HG03520 (cell line): Measurements from ENCODE around the gene MTX3.

Experiments used
- ATAC-seq: cut with Tn5 transposase; IDR thresholded peaks from one replicate; pipeline ENCODE4 v1.9.1; 2021; ENCODE audit warnings: mild to moderate bottlenecking, moderate library complexity; ENCODE audit not compliant: unreplicated experiment

The MTX3 gene

DNA sequence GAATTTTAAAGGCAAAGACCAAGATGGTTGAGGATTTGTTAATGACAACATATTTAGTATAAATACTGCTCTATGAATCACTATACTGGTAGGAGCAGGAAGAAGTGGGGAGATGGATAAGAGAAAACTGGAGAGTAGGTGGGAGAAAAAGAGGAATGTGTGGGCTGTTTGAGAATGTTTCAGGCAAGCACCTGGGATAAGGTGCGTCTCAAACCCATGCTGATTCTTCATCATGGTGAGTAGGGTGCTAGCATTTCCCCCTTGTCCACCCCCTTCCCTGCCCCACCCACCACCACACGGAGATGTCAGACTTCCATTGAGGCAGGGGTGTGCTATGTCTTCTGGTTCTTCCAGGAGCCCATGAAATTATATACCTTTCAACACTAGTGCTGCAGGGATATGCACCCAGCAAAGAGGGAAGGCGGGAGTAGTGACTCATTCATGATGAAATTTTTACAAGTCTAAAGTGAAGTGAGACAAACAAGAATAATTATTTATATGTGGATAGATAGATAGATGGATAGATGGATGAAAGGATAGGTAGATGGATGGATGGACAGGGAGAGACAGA is 54.3 kb downstream of the MTX3 start:
- ATAC-seq: no peak

DNA sequence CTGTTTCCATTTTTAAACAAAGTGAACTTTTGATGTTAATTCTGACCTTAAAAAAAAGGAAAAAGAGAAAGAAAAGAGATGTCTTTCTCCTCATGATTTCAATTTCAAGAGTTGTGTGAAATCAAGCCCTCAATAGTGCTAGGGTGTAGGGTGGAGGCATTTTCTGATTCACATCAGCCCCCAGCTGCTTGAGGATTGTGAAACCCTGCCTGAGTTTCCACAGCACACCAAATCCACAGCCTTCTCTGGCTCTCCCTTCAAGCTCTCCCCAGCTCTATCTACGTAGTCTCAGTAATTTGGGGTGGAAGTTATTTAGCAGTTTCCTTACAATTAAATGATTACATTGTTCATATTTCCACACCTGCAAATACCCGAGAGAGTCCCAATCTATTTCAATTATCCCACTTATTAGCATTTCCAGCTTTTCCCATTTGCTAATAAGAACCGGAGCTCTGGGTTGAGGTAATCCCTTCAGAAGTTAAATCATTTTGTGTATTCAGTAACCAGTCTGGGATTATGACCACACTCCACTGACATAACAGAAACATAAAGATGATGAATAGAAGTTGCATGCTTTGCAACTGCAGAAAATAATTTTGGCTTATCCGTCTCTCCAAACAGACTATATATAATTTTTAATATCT is 54.9 kb downstream of the MTX3 start:
- no peak for ATAC-seq

GRCh38 chr5:79934681-79935080 is 56.4 kb downstream of the MTX3 start:
- no peak for ATAC-seq

DNA sequence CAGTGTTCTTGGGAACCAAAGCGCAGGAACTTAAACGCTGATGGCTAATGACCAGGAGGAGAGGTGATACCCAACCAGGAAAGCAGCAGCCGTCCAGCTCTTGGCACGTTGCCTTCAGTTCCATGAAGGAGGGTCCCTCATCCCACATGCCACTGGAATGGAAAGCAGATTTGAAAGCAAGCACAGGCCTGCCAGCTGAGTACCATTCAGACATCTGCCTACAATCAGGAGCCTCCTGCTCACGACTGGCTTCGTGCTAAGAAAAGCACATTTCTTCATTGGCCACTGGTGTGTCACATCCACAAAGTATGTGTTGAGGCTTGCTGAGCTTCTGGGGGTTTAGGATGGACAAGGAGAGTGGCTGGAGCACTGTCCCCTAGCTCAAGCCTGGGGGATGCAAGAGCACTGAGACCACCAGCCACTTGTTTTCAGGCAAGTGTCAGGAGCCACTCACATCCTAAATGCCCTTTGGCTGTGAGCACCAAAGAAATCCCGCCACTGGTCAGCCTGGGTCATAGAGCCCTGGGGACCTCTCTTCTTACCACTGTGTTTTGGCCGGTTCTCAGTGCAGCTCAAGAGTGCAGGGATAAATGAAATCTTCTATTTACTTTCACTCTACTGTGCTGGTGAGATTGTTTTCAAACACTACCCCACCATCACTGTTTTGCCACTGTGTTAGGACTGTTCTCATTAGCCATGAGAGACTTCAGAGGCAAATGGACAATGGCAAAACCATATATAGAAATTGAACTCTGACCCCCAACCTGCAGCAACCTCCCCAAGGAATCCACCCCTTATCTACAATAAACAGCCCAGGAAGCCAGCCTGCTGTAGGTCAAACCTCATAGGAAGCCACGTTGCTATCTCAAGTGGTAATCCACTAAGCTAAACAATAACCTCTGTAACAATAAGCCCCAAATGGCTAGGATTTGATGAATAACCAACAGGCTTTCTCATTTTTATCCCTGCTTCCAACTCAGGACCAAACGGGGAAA is 58.3 kb downstream of the MTX3 start:
- ATAC-seq: no peak

GRCh38 chr5:79931866-79932265 is 59.2 kb downstream of the MTX3 start:
- no peak for ATAC-seq

GRCh38 chr5:79931409-79931808 is 59.7 kb downstream of the MTX3 start:
- no peak for ATAC-seq

GRCh38 chr5:79929095-79929494 is 62.0 kb downstream of the MTX3 start:
- no peak for ATAC-seq
